Measurements from ENCODE around the gene CD200.
A peak's percentile ranks its signal among the peaks of the same experiment; 100 is the strongest.

The CD200 gene

DNA sequence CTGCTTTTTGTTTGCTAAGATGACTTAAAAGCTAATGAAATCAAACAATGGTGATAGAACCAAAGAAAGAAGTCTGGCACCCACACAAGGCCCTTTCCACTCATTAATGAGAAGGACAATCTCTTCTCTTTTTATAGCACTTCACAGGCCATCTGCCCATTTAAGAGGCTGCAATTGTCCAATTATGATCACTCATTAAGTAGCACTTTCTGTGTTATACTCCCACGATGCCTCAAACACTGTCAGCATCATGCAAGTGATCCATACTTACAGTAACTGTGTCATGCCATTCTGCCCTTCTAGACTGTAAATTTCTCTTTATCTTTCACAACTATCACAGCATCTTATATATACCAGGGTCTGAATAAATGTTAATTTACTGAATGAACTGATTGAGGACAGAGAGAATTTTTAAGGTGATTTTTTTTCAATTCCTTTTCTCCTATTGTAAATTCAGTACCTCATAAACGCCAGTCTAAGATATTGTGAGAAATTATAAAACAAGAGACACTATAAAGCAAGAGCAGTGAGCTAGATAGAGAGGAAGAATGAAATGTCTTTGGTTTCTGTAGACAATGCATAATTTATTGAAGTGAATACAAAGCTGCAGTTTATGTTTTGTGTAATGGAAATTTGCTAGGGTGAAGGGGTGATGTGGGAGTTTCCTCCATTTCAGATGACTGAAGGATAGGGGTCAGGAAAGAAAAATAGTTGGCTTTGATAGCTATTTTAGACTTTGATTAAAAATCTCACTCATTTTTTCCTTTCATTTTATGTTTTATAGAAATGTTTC lies 17.3 kb downstream of the CD200 start:
- Histone ChIP-seq H3K36me3 (ENCODE audit: control insufficient read depth, insufficient read depth, low read length, severe bottlenecking) (no peaks in the 10 kb centered on the region), H3K9me3 (ENCODE audit: control insufficient read depth, low read length) (no peaks in the 10 kb centered on the region), H3K4me3 (ENCODE audit: low read length) (no peak overlapping the region), H3K27me3 (replicated peaks; ENCODE audit: control insufficient read depth, insufficient read depth, low read length) (no peaks in the 10 kb centered on the region), H3K9ac (ENCODE audit: low read length) (no peak overlapping the region), H3K4me1 (ENCODE audit: control insufficient read depth, insufficient read depth, low read length) (peaks cover 3% of the 10 kb centered on the region)
- no peak for DNase-seq (ENCODE audit: low read depth)

GRCh38 chr3:112351036-112351435 lies 18.1 kb downstream of the CD200 start:
- H3K36me3 ChIP-seq (ENCODE audit: control insufficient read depth, insufficient read depth, low read length, severe bottlenecking), result no peaks in the 10 kb centered on the region
- peaks cover 3% of the 10 kb centered on the region for H3K4me1 ChIP-seq (ENCODE audit: control insufficient read depth, insufficient read depth, low read length)
- H3K27me3 ChIP-seq (replicated peaks; ENCODE audit: control insufficient read depth, insufficient read depth, low read length), result no peaks in the 10 kb centered on the region
- H3K9ac ChIP-seq (ENCODE audit: low read length), result no peak overlapping the region
- DNase-seq (ENCODE audit: low read depth), result no peak
- H3K9me3 ChIP-seq (ENCODE audit: control insufficient read depth, low read length), result no peaks in the 10 kb centered on the region
- H3K4me3 ChIP-seq (ENCODE audit: low read length), result no peak overlapping the region

DNA sequence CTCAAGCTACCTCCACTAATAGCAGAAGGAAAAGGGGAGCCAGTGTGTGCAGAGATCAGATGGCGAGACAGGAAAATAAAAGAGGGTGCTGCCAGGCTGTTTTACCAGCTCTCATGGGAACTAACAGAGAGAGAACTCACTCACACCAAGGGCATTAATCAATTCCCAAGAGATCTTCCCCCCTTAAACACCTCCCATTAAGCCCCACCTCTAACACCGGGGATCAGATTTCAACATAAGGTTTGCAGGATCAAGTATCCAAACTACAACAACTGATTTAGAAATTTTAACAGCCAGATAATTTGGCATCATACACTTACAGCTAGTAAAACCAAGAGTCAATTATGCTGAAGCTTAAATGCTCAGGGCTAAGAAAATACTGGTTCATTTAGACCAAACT lies 18.9 kb downstream of the CD200 start:
- Histone ChIP-seq H3K9me3 (ENCODE audit: control insufficient read depth, low read length) (no peaks in the 10 kb centered on the region), H3K9ac (ENCODE audit: low read length) (no peak overlapping the region), H3K27me3 (replicated peaks; ENCODE audit: control insufficient read depth, insufficient read depth, low read length) (no peaks in the 10 kb centered on the region), H3K4me1 (ENCODE audit: control insufficient read depth, insufficient read depth, low read length) (peaks cover 3% of the 10 kb centered on the region), H3K36me3 (ENCODE audit: control insufficient read depth, insufficient read depth, low read length, severe bottlenecking) (no peaks in the 10 kb centered on the region), H3K4me3 (ENCODE audit: low read length) (no peak overlapping the region)
- no peak for DNase-seq (ENCODE audit: low read depth)

DNA sequence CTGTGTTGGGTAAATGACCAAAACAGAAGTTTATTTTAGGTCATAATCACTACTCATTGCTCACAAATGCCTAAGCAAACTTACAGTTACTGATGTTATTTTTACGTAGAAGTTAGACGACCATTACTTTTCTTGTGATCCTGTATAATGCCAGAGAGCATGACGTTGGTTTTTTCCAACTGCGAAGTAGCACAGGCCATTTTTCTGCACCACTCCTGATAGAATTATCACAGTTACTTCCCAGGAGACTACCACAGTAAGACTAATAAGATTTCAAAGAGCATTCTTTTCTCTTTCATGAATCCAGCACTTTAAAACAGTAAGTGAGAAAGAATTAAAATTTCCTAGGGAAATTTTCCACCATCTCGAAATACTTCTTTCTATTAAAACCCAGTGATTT lies 19.8 kb downstream of the CD200 start:
- DNase-seq (ENCODE audit: low read depth), result no peak
- Histone ChIP-seq H3K4me1 (ENCODE audit: control insufficient read depth, insufficient read depth, low read length) (peaks cover 3% of the 10 kb centered on the region), H3K36me3 (ENCODE audit: control insufficient read depth, insufficient read depth, low read length, severe bottlenecking) (no peaks in the 10 kb centered on the region), H3K27me3 (replicated peaks; ENCODE audit: control insufficient read depth, insufficient read depth, low read length) (no peaks in the 10 kb centered on the region), H3K9ac (ENCODE audit: low read length) (no peak overlapping the region), H3K4me3 (ENCODE audit: low read length) (no peak overlapping the region), H3K9me3 (ENCODE audit: control insufficient read depth, low read length) (no peaks in the 10 kb centered on the region)

GRCh38 chr3:112353365-112353764 lies 20.4 kb downstream of the CD200 start:
- H3K27me3 ChIP-seq (replicated peaks; ENCODE audit: control insufficient read depth, insufficient read depth, low read length), result no peaks in the 10 kb centered on the region
- no peak overlapping the region for H3K9ac ChIP-seq (ENCODE audit: low read length)
- no peak for DNase-seq (ENCODE audit: low read depth)
- no peaks in the 10 kb centered on the region for H3K9me3 ChIP-seq (ENCODE audit: control insufficient read depth, low read length)
- peaks cover 4% of the 10 kb centered on the region for H3K4me1 ChIP-seq (ENCODE audit: control insufficient read depth, insufficient read depth, low read length)
- H3K36me3 ChIP-seq (ENCODE audit: control insufficient read depth, insufficient read depth, low read length, severe bottlenecking), result no peaks in the 10 kb centered on the region
- no peak overlapping the region for H3K4me3 ChIP-seq (ENCODE audit: low read length)

DNA sequence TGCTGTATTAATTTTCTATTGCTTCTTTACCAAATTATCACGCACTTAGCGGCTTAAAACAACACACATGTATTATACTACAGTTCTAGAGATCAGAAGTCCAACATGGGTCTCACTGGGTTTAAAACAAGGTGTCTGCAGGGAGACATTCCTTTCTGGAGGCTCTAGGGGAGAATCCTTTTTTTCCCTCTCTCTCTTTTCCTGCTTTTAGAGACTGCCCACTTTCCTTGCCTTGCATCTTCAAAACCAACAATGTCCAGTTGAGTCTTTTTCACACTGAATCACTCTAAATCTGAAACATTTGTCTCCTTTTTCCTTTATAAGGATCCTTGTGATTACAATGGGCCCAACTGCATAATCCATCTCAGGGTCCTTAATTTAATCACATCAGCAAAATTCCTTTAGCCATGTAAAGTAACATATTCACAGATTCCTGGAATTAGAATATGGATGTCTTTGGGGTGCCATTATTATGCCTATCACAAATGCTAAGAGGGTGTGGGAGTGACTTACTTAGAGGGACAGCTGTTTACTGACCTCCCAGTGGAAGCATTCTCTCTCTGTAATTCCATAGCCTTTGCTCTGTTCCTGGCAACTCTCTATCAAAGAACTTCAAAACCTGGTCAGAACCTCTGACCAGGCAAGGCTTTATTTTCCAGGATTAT lies 21.8 kb downstream of the CD200 start:
- no peak for DNase-seq (ENCODE audit: low read depth)
- H3K36me3 ChIP-seq (ENCODE audit: control insufficient read depth, insufficient read depth, low read length, severe bottlenecking), result no peaks in the 10 kb centered on the region
- H3K27me3 ChIP-seq (replicated peaks; ENCODE audit: control insufficient read depth, insufficient read depth, low read length), result no peaks in the 10 kb centered on the region
- peaks cover 9% of the 10 kb centered on the region for H3K4me1 ChIP-seq (ENCODE audit: control insufficient read depth, insufficient read depth, low read length)
- no peak overlapping the region for H3K9ac ChIP-seq (ENCODE audit: low read length)
- H3K4me3 ChIP-seq (ENCODE audit: low read length), result no peak overlapping the region
- no peaks in the 10 kb centered on the region for H3K9me3 ChIP-seq (ENCODE audit: control insufficient read depth, low read length)

GRCh38 chr3:112355307-112355687 lies 22.3 kb downstream of the CD200 start:
- H3K9ac ChIP-seq (ENCODE audit: low read length), result no peak overlapping the region
- H3K4me1 ChIP-seq (ENCODE audit: control insufficient read depth, insufficient read depth, low read length), result peaks cover 10% of the 10 kb centered on the region
- DNase-seq (ENCODE audit: low read depth), result no peak
- H3K9me3 ChIP-seq (ENCODE audit: control insufficient read depth, low read length), result no peaks in the 10 kb centered on the region
- no peaks in the 10 kb centered on the region for H3K36me3 ChIP-seq (ENCODE audit: control insufficient read depth, insufficient read depth, low read length, severe bottlenecking)
- no peak overlapping the region for H3K4me3 ChIP-seq (ENCODE audit: low read length)
- no peaks in the 10 kb centered on the region for H3K27me3 ChIP-seq (replicated peaks; ENCODE audit: control insufficient read depth, insufficient read depth, low read length)

DNA sequence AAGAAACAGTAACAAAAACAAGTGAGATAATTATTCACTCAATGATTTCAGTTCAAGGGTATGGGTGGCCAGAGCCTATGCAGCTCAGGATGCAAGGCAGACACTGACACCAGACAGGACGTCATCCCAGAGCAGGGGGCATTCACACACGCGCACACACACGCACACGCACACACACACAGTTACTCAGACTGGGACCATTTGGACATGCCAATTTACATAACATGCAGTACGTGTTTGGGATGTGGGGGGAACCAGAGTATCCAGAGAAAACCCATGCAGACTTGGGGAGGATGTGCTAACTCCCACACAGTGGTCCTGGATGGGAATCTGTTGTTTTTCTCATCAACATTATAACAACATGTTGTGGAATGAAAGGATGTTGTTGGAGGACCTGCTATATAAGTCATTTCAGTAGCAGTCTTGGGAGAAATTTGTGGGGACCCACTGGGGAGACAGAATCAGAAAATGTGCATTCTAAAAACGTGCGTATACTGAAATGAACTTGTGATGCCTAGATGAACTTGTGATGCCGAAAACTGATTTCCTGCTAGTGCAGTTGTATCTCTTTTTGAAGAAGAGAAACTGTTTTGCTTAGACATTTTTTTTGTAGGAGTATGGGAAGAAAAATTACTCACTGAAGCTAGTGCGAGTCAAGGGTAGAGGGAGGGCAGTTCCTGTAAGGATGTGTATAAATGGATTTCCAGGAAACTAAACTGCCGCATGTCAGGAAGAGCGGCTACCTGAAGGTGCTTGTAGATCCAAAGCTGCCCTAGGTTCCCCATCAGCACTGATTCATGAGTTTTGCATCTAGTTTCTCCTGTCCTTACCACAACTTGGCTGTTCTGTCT lies 25.2 kb downstream of the CD200 start:
- no peak for DNase-seq (ENCODE audit: low read depth)
- Histone ChIP-seq H3K9me3 (ENCODE audit: control insufficient read depth, low read length) (no peaks in the 10 kb centered on the region), H3K4me3 (ENCODE audit: low read length) (peak overlapping the region; percentile 24), H3K27me3 (replicated peaks; ENCODE audit: control insufficient read depth, insufficient read depth, low read length) (no peaks in the 10 kb centered on the region), H3K4me1 (ENCODE audit: control insufficient read depth, insufficient read depth, low read length) (peaks cover 15% of the 10 kb centered on the region), H3K36me3 (ENCODE audit: control insufficient read depth, insufficient read depth, low read length, severe bottlenecking) (no peaks in the 10 kb centered on the region), H3K9ac (ENCODE audit: low read length) (no peak overlapping the region)

DNA sequence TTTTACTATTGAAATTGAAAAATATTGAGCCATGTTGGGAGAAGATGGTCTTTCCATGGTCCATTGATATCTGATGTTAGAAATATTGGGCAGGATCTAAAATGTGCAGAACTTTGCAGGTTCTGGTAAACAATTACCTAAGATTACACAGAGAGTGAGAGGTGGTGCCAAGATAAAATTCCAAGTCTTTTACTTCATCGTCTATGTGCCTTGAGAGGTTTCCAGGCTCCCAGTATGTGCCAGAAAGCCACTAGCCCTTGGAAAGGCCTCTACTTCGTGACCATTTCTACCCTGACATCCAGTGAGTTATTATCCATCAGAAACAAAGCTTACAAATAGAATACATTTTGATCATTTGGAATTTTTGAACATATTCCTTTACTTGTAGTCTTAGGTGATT lies 27.6 kb downstream of the CD200 start:
- no peak for DNase-seq (ENCODE audit: low read depth)
- Histone ChIP-seq H3K9me3 (ENCODE audit: control insufficient read depth, low read length) (no peaks in the 10 kb centered on the region), H3K9ac (ENCODE audit: low read length) (no peak overlapping the region), H3K4me3 (ENCODE audit: low read length) (no peak overlapping the region), H3K4me1 (ENCODE audit: control insufficient read depth, insufficient read depth, low read length) (peaks cover 21% of the 10 kb centered on the region), H3K36me3 (ENCODE audit: control insufficient read depth, insufficient read depth, low read length, severe bottlenecking) (no peaks in the 10 kb centered on the region), H3K27me3 (replicated peaks; ENCODE audit: control insufficient read depth, insufficient read depth, low read length) (no peaks in the 10 kb centered on the region)

GRCh38 chr3:112362221-112362620 lies 29.3 kb downstream of the CD200 start:
- peaks cover 21% of the 10 kb centered on the region for H3K4me1 ChIP-seq (ENCODE audit: control insufficient read depth, insufficient read depth, low read length)
- H3K36me3 ChIP-seq (ENCODE audit: control insufficient read depth, insufficient read depth, low read length, severe bottlenecking), result no peaks in the 10 kb centered on the region
- H3K9me3 ChIP-seq (ENCODE audit: control insufficient read depth, low read length), result no peaks in the 10 kb centered on the region
- H3K27me3 ChIP-seq (replicated peaks; ENCODE audit: control insufficient read depth, insufficient read depth, low read length), result no peaks in the 10 kb centered on the region
- no peak for DNase-seq (ENCODE audit: low read depth)
- H3K9ac ChIP-seq (ENCODE audit: low read length), result no peak overlapping the region
- H3K4me3 ChIP-seq (ENCODE audit: low read length), result no peak overlapping the region

DNA sequence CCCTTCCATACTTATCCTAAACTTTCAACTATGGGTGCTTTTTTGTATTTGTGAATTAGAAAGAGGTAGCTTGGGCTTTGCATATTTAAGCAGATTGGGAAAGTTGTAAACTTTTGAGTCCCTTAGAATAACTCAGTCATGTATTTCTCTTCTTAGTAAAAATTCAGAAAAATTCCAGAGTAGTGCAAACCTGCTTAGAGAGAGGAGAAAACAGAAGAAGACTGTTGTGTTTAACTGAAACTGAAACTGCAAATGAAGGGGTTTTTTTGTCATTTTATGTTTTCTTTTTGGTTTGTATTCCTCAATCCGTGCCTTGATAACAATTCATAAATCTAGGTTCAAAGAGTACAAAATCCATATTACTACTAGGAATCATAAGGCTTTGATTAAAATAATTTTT lies 31.3 kb downstream of the CD200 start:
- Histone ChIP-seq H3K9me3 (ENCODE audit: control insufficient read depth, low read length) (no peaks in the 10 kb centered on the region), H3K4me1 (ENCODE audit: control insufficient read depth, insufficient read depth, low read length) (peaks cover 14% of the 10 kb centered on the region), H3K36me3 (ENCODE audit: control insufficient read depth, insufficient read depth, low read length, severe bottlenecking) (no peaks in the 10 kb centered on the region), H3K27me3 (replicated peaks; ENCODE audit: control insufficient read depth, insufficient read depth, low read length) (no peaks in the 10 kb centered on the region), H3K4me3 (ENCODE audit: low read length) (no peak overlapping the region), H3K9ac (ENCODE audit: low read length) (no peak overlapping the region)
- no peak for DNase-seq (ENCODE audit: low read depth)
